Prostate gland (tissue), 2 donors: ENCODE measurements around the gene PLCG2.

ENCODE experiments used
- CTCF ChIP-seq, 4 experiments: fragments of 200-600 bp in 2 of 4; fragments of 450-650 bp in 2 of 4; sonication (generic) in 2 of 4; IDR thresholded peaks; 1 replicate in 3 of 4; 2 replicates in 1 of 4; pipeline ENCODE4 v1.5.1; 2016 to 2019; ENCODE audit warnings: antibody characterized with exemption in 4 of 4, mild to moderate bottlenecking in 2 of 4, moderate library complexity in 2 of 4
- POLR2A ChIP-seq: fragments of 450-650 bp; IDR thresholded peaks from one replicate; pipeline ENCODE4 v1.6.1; 2016; ENCODE audit warnings: antibody characterized with exemption, mild to moderate bottlenecking
- POLR2AphosphoS5 ChIP-seq: sonication (generic); formaldehyde crosslinking; IDR thresholded peaks from one replicate; pipeline ENCODE4 v1.6.1; 2017; ENCODE audit warnings: antibody characterized with exemption

- TF ChIP-seq CTCF (IDR thresholded peaks at IDR 0.05) (no peak), POLR2A (no peak), POLR2AphosphoS5 (no peak)
These were observed 115.5 kb downstream of the PLCG2 start for GRCh38 chr16:81894592-81894991.
